ENCODE measurements around the gene CHAC1. TPM values are rescaled to one million over a fixed set of nuclear protein-coding genes. Genes with fewer than 3 reads are reported as not detected.

Gene CHAC1
- total and polyA plus RNA-seq, 2 of the 13 experiments (the other 11 are each of a cell fraction or from before 2014, with no cell fraction given): 0.44 TPM; not detected in 1

GRCh38 chr15:40942337-40942854 lies 10.9 kb upstream of the CHAC1 start:
- Histone ChIP-seq H3K36me3 (replicated peaks in 1 of 2; ENCODE audit: control insufficient read depth in 1 of 2, insufficient read depth in 2 of 2, low read length in 2 of 2) (no peaks in the 10 kb centered on the region), H3K27me3 (ENCODE audit: control insufficient read depth in 1 of 2, insufficient read depth in 2 of 2, low read length in 2 of 2) (peaks cover 0 to 42% of the 10 kb centered on the region in 2 experiments; a peak in 3 of 5 replicates), H3K4me1 (ENCODE audit: insufficient read depth, low read length) (peaks cover 51% of the 10 kb centered on the region), H3K9ac (ENCODE audit: insufficient read depth, low read depth, low read length) (peak overlapping the region; percentile 45; the same call in 1 of the 2 replicates), H3K9me3 (ENCODE audit: low read length) (no peaks in the 10 kb centered on the region), H2AFZ (ENCODE audit: low read length) (peak overlapping the region; percentile 44), H3K27ac (ENCODE audit: extremely low read length, insufficient read depth, low read length) (no peak overlapping the region), H4K20me1 (ENCODE audit: insufficient read depth, low read length) (no peaks in the 10 kb centered on the region), H3K79me2 (ENCODE audit: insufficient read depth, low read length) (no peaks in the 10 kb centered on the region), H3K4me2 (ENCODE audit: low read depth, low read length) (peak overlapping the region; percentile 99), H3K4me3 (replicated peaks in 1 of 3; ENCODE audit: insufficient read depth in 1 of 3, low read depth in 2 of 3, low read length in 3 of 3) (peak overlapping the region; percentile 41 to 78 (median 66))
- in situ Hi-C loops (cut with HindIII; ENCODE audit: extremely low pct_ligation_motif_present, low pct_unique_long_range_greater_than_20kb): no loop called here
- ATAC-seq (peak; percentile 4), FAIRE-seq (no peak), DNase-seq (ENCODE audit: low spot score) (no peak)
- no peak for TF ChIP-seq JUND (CRISPR knock-in tag; IDR thresholded peaks at IDR 0.05)
- no peak for TF ChIP-seq RFXAP (CRISPR knock-in tag; IDR thresholded peaks at IDR 0.05; ENCODE audit: borderline replicate concordance)
- TF ChIP-seq ZBTB7B (CRISPR knock-in tag; IDR thresholded peaks at IDR 0.05): no peak
- 0 out of 2 replicates have a peak, but pooled peaks have one; percentile 46 for TF ChIP-seq SNAPC4 (CRISPR knock-in tag; IDR thresholded peaks at IDR 0.05)
- TF ChIP-seq RCOR2 (CRISPR knock-in tag; IDR thresholded peaks at IDR 0.05): no peak
- no peak for TF ChIP-seq HINFP (CRISPR knock-in tag; IDR thresholded peaks at IDR 0.05; ENCODE audit: low read depth)
- no peak for TF ChIP-seq ZBTB21 (CRISPR knock-in tag; IDR thresholded peaks at IDR 0.05)
- TF ChIP-seq ZNF576 (CRISPR knock-in tag; IDR thresholded peaks at IDR 0.05): peak; percentile 40; the same call in 1 of the 2 replicates
- no peak for TF ChIP-seq ZNF253 (CRISPR knock-in tag; IDR thresholded peaks at IDR 0.05; ENCODE audit: borderline replicate concordance)
- no peak for TF ChIP-seq MED13 (CRISPR knock-in tag; IDR thresholded peaks at IDR 0.05)
- TF ChIP-seq ZNF501 (CRISPR knock-in tag; IDR thresholded peaks at IDR 0.05): 0 out of 2 replicates have a peak, but pooled peaks have one; percentile 3
- TF ChIP-seq FOXO4 (CRISPR knock-in tag; conservative IDR thresholded peaks at IDR 0.05): no peak
- no peak for TF ChIP-seq ATRX (CRISPR knock-in tag; IDR thresholded peaks at IDR 0.05; ENCODE audit: borderline replicate concordance)
- POLR2A ChIA-PET: interaction anchor here (0.7 to 2.1 kb wide), 4 partner anchors 14 to 246 kb away, joined by 3 to 10 read pairs (median 4); partner anchors contain the start of gene DLL4
- 27% methylated on average over 14 of the region's 15 CpGs for WGBS (ENCODE audit: low lambda C conversion rate)
- intact Hi-C loops (cut with micrococcal nuclease; ENCODE audit: unreplicated experiment): loop anchor here (5.0 kb wide), 1 partner anchor 35 kb away; no protein-coding TSS in a partner anchor
- no TSS peak for BruUV-seq (replicated peaks)
- CTCF ChIA-PET (ENCODE audit: low intra/inter-chr PET ratio, low total read pairs): interaction anchor here (0.8 to 1.3 kb wide), 2 partner anchors 78 to 81 kb away, joined by 3 read pairs; no protein-coding TSS in a partner anchor
